IPS-18a (cell line): ENCODE results near the gene SHH.

Source experiments
- H3K27ac ChIP-seq: one replicate; pipeline ENCODE4 v1.5.1; 2013; ENCODE audit warnings: low read length
- H3K27me3 ChIP-seq: one replicate; pipeline ENCODE4 v1.6.1; 2013; ENCODE audit warnings: mild to moderate bottlenecking, low read length; ENCODE audit not compliant: control insufficient read depth, insufficient read depth
- H3K36me3 ChIP-seq: one replicate; pipeline ENCODE4 v1.6.1; 2013; ENCODE audit warnings: low read depth, low read length; ENCODE audit not compliant: control insufficient read depth
- H3K4me1 ChIP-seq: one replicate; pipeline ENCODE4 v1.6.1; 2013; ENCODE audit warnings: low read depth, low read length; ENCODE audit not compliant: control insufficient read depth
- H3K4me3 ChIP-seq: one replicate; pipeline ENCODE4 v1.5.1; 2013; ENCODE audit warnings: low read length
- H3K9ac ChIP-seq: one replicate; pipeline ENCODE4 v1.6.1; 2013; ENCODE audit warnings: mild to moderate bottlenecking, low read length, moderate library complexity
- H3K9me3 ChIP-seq: one replicate; pipeline ENCODE4 v1.6.1; 2013; ENCODE audit warnings: low read depth, low read length; ENCODE audit not compliant: control insufficient read depth

Gene SHH

DNA sequence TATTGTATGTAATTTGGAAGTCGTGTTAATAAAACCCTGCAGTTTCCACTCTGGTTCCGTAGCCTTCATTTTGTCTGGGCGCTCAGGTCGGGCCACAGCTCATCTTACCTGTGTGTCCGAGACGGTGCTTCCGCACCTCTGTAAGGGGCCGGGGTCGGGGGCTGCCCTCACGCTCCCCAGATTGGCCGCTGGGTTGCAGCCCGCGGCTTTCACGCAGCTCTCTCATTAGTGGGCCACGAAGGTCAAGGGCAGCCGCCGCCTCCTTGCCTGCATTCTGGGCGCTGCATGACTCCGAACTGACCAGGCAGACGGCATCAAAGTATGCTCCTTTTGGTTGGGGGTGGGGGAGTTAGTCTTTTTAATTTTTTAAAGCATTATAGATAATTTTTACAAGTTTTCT lies 30.8 kb downstream of the SHH start:
- H3K9me3 ChIP-seq, result no peaks in the 10 kb centered on the region
- peaks cover 4% of the 10 kb centered on the region for H3K4me1 ChIP-seq
- peaks cover 19% of the 10 kb centered on the region for H3K36me3 ChIP-seq
- H3K27me3 ChIP-seq, result peaks cover 12% of the 10 kb centered on the region
- H3K4me3 ChIP-seq, result no peak overlapping the region
- H3K27ac ChIP-seq, result no peak overlapping the region
- no peak overlapping the region for H3K9ac ChIP-seq

DNA sequence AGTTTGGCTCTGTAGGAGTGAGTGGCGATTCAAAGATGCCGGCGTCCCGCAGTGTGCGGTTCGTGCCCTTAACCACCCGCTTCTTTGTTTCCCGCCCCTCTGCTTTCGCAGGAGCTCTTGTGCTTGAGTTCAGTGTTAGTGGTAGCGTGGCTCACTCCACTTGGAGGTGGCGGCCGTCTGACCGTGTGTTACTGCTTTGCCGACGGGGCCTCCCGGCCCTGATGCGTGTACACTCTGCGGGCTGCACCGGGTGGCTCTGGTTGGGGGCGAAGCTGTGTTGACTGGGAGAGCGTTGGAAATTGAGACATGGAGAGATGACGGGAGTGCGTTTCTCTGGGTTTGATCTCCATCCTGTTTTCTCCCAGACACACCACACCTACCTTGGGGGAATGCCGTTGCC lies 31.4 kb downstream of the SHH start:
- Histone ChIP-seq H3K4me3 (no peak overlapping the region), H3K9ac (no peak overlapping the region), H3K36me3 (peaks cover 25% of the 10 kb centered on the region), H3K9me3 (no peaks in the 10 kb centered on the region), H3K4me1 (peaks cover 4% of the 10 kb centered on the region), H3K27me3 (peaks cover 6% of the 10 kb centered on the region), H3K27ac (no peak overlapping the region)

- Histone ChIP-seq H3K9ac (no peak overlapping the region), H3K27me3 (no peaks in the 10 kb centered on the region), H3K4me3 (no peak overlapping the region), H3K27ac (no peak overlapping the region), H3K4me1 (peaks cover 4% of the 10 kb centered on the region), H3K9me3 (no peaks in the 10 kb centered on the region), H3K36me3 (peaks cover 39% of the 10 kb centered on the region)
These were observed 33.9 kb downstream of the SHH start for GRCh38 chr7:155778349-155778748.

DNA sequence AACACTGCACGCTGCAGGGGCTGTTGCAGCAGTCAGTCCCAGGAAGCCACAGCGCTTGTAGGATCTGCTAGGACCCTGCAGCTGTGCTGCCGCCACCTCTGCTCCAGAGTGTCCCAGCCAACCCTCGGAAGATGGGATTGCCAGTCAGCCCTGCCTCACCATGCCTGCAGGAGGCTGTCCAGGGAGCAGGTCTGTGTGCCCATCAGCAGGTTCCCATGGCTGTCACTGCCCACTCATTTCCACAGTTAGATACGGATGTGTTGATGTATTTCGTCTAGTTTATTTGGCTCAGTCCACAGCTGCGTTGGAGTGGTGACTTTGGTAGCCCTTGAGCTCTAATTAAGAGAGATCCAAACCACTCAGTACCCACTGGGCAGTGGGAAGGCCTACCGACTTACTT lies 35.7 kb downstream of the SHH start:
- H3K36me3 ChIP-seq, result peaks cover 50% of the 10 kb centered on the region
- no peaks in the 10 kb centered on the region for H3K9me3 ChIP-seq
- H3K9ac ChIP-seq, result no peak overlapping the region
- H3K4me1 ChIP-seq, result no peaks in the 10 kb centered on the region
- H3K27me3 ChIP-seq, result no peaks in the 10 kb centered on the region
- no peak overlapping the region for H3K27ac ChIP-seq
- H3K4me3 ChIP-seq, result no peak overlapping the region

DNA sequence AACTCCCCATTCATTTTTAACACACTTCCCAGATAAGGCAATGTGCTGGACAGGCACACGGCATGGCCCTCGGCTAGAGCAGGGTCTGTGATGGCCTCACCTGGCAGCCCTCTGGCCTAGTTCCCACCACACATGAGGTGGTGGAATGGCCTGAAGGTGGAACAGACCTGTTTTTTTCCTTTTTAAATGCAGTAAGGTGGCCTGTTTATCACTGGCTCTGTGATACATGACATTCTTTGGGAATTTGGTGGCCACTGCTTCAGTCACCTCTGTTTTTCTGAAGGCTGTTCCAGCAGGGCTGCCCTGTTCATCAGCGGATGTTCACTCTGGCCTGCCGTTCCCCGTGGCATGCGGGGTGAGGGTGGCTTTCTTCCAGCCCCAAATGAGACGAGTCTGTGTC lies 36.6 kb downstream of the SHH start:
- no peak overlapping the region for H3K4me3 ChIP-seq
- no peaks in the 10 kb centered on the region for H3K27me3 ChIP-seq
- H3K27ac ChIP-seq, result no peak overlapping the region
- no peak overlapping the region for H3K9ac ChIP-seq
- no peaks in the 10 kb centered on the region for H3K4me1 ChIP-seq
- peaks cover 47% of the 10 kb centered on the region for H3K36me3 ChIP-seq
- no peaks in the 10 kb centered on the region for H3K9me3 ChIP-seq

DNA sequence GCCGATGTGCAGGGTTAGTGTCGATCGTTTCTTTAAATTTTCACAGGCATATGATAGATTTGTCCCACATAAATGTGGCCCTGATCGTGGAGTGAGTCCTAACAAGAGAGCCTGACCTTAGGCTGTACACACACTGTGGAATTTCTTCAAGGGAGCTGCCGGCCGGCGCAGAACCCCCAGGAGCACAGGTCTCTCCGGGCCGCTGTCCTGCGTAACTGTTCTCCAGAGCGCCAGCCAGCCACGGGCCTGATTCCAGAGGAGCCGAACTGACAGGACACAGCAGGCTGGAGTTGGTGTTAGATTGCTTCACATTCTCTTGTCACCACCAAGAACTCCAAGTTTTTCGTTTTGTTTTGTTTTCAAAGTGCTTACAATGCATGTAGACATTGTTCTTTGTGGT lies 37.3 kb downstream of the SHH start:
- Histone ChIP-seq H3K27ac (no peak overlapping the region), H3K4me1 (no peaks in the 10 kb centered on the region), H3K9me3 (no peaks in the 10 kb centered on the region), H3K4me3 (no peak overlapping the region), H3K27me3 (no peaks in the 10 kb centered on the region), H3K36me3 (peaks cover 49% of the 10 kb centered on the region), H3K9ac (no peak overlapping the region)

DNA sequence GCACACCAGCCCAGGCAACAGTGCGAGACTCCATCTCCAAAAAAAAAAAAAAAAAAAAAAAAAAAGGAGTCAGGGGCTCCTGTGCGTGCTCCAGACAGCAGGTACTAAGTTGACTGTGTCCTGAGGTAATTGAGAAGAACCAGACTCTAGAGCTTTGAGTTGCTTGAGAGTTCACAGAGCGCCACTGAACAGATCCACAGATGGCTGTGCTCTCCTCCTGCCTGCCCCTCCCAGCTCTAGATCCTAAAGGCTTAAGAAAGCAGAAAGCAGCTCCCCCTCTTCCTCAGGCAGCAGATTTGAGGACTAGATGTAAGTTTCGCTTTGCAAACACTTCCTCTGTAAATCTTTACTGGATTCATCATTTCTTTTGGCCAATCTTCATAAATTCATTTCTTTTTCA lies 38.7 kb downstream of the SHH start:
- no peak overlapping the region for H3K4me3 ChIP-seq
- H3K9ac ChIP-seq, result no peak overlapping the region
- peaks cover 61% of the 10 kb centered on the region for H3K36me3 ChIP-seq
- H3K27ac ChIP-seq, result no peak overlapping the region
- no peaks in the 10 kb centered on the region for H3K27me3 ChIP-seq
- H3K9me3 ChIP-seq, result no peaks in the 10 kb centered on the region
- no peaks in the 10 kb centered on the region for H3K4me1 ChIP-seq

DNA sequence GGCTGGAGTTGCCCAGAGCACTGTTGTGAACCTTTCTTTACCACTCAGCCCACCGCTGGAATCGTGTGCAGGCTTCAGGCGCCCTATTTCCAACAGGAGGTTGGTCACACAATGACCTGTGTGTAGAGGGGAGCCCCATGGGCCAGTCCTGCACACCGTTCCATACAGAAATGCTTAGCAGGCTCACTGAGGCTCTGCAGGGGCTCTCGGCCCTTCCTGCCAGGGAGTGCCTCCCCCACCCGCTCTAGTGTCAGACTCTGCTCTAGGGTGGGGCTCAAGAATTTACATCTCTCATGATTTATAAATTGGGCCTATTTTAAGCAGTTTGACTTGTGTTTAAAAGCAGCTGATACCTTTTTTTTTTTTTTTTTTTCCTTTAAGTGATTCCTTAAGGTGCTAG lies 42.0 kb downstream of the SHH start:
- H3K36me3 ChIP-seq, result peaks cover 66% of the 10 kb centered on the region
- no peak overlapping the region for H3K9ac ChIP-seq
- no peaks in the 10 kb centered on the region for H3K27me3 ChIP-seq
- H3K4me1 ChIP-seq, result no peaks in the 10 kb centered on the region
- no peak overlapping the region for H3K27ac ChIP-seq
- no peaks in the 10 kb centered on the region for H3K9me3 ChIP-seq
- no peak overlapping the region for H3K4me3 ChIP-seq

GRCh38 chr7:155769701-155770100 lies 42.6 kb downstream of the SHH start:
- Histone ChIP-seq H3K27ac (no peak overlapping the region), H3K4me3 (no peak overlapping the region), H3K36me3 (peaks cover 66% of the 10 kb centered on the region), H3K27me3 (no peaks in the 10 kb centered on the region), H3K9me3 (no peaks in the 10 kb centered on the region), H3K9ac (no peak overlapping the region), H3K4me1 (no peaks in the 10 kb centered on the region)

GRCh38 chr7:155766966-155767916 lies 45.0 kb downstream of the SHH start:
- Histone ChIP-seq H3K9ac (no peak overlapping the region), H3K9me3 (no peaks in the 10 kb centered on the region), H3K4me1 (peaks cover 3% of the 10 kb centered on the region), H3K4me3 (no peak overlapping the region), H3K27me3 (no peaks in the 10 kb centered on the region), H3K27ac (no peak overlapping the region), H3K36me3 (peaks cover 68% of the 10 kb centered on the region)

DNA sequence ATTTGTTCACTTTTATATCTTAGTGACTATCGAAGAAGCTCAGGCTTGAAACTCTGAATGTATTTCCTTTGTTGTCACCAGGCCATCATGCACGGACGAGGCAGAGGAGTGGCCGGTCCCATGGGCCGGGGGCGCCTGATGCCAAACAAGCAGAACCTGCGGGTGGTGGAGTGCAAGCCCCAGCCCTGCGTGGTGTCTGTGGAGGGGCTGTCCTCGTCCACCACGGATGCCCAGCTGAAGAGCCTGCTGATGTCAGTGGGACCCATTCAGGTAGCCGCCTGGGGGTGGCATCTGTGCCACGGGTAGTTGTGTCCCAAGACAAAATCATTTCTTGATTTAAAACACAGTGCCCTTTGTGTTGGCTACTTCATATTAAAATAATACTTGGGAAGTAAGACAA lies 45.9 kb downstream of the SHH start:
- Histone ChIP-seq H3K27ac (no peak overlapping the region), H3K4me3 (no peak overlapping the region), H3K9ac (no peak overlapping the region), H3K27me3 (no peaks in the 10 kb centered on the region), H3K36me3 (peaks cover 65% of the 10 kb centered on the region), H3K9me3 (no peaks in the 10 kb centered on the region), H3K4me1 (peaks cover 5% of the 10 kb centered on the region)

DNA sequence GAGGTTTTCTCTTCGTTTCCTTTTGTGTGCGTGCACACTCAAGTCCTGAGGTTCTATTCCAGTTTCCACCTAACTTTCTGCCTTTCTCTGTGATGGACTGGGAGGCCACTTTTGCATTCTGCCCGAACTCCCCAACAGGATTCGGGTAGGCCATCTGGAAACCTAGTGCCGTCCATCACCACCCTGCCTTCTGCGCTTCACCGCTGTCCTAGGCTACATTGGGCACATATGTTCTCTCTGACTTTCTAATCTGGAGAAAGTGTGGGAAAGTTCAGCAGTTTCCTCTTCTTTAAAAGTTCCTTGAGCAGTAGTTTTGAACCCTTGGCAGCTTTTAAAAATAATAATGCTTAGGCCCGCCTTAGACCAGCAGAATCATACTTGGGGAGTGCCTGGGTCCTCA lies 46.8 kb downstream of the SHH start:
- H3K4me1 ChIP-seq, result peaks cover 7% of the 10 kb centered on the region
- no peak overlapping the region for H3K27ac ChIP-seq
- H3K9ac ChIP-seq, result no peak overlapping the region
- H3K36me3 ChIP-seq, result peaks cover 62% of the 10 kb centered on the region
- no peak overlapping the region for H3K4me3 ChIP-seq
- H3K27me3 ChIP-seq, result no peaks in the 10 kb centered on the region
- no peaks in the 10 kb centered on the region for H3K9me3 ChIP-seq
